DOHH2 (cell line): ENCODE measurements around the gene DCDC2C.

Experiments used
- EZH2phosphoT487 ChIP-seq: fragments of 200-600 bp; sonication (generic); IDR thresholded peaks from 2 replicates; pipeline ENCODE4 v1.6.1; 2017; ENCODE audit warnings: borderline replicate concordance, mild to moderate bottlenecking, antibody characterized with exemption, low read length, moderate library complexity, mixed read lengths
- TF ChIP-seq, protein P1 (sequence below): fragments of 200-600 bp; sonication (generic); IDR thresholded peaks from one replicate; pipeline ENCODE4 v1.5.1; 2014; ENCODE audit warnings: antibody characterized with exemption, mild to moderate bottlenecking, low read depth, low read length; ENCODE audit not compliant: poor library complexity, severe bottlenecking

DNA sequence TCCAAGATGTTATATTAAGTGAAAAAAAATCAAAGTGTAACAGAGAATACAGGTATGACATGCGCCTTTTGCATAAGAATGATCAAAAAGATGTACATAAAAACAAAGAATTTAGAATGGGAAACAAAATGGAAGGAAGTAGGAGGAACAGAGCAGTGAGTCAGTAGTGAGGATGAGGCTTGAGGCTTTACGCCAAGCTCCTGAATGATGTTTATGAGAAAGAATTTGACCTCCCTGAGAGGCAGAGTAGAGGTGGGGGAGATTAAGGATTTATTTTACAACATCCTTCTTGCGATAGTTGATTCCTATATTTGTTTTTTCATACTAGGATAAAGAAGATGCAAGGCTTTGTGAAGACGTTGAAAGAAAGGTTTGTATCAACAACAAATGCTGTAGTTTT, 81.4 kb downstream of the DCDC2C start:
- TF ChIP-seq, protein P1, sequence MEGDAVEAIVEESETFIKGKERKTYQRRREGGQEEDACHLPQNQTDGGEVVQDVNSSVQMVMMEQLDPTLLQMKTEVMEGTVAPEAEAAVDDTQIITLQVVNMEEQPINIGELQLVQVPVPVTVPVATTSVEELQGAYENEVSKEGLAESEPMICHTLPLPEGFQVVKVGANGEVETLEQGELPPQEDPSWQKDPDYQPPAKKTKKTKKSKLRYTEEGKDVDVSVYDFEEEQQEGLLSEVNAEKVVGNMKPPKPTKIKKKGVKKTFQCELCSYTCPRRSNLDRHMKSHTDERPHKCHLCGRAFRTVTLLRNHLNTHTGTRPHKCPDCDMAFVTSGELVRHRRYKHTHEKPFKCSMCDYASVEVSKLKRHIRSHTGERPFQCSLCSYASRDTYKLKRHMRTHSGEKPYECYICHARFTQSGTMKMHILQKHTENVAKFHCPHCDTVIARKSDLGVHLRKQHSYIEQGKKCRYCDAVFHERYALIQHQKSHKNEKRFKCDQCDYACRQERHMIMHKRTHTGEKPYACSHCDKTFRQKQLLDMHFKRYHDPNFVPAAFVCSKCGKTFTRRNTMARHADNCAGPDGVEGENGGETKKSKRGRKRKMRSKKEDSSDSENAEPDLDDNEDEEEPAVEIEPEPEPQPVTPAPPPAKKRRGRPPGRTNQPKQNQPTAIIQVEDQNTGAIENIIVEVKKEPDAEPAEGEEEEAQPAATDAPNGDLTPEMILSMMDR, result no peak
- no peak for TF ChIP-seq EZH2phosphoT487
